Left renal cortex interstitium (tissue), 4 donors: Measurements from ENCODE around the gene BBX. TPM values are rescaled to one million over a fixed set of nuclear protein-coding genes. Genes with fewer than 3 reads are reported as not detected.
"Not testable (repeated sequence)": the region's sequence is repeated elsewhere in the genome, so short reads cannot be mapped to it uniquely, and the experiment has no call there.

Experiments used
- DNase-seq, 4 donors: peaks; one replicate each; pipeline ENCODE4 v3.0.0-alpha.2; 2013; ENCODE audit warnings: low read depth in 4 of 4, low spot score in 2 of 4, missing footprints in 1 of 4
- polyA plus RNA-seq, 4 donors: library from polyadenylated mRNA; unstranded; fragments of 120-200 nt; gene quantifications; one replicate each; pipeline ENCODE4 v1.2.1, GENCODE V29; 2013; ENCODE audit not compliant: insufficient read length in 4 of 4

The BBX gene
- polyA plus RNA-seq, 4 donors = 51.5 to 72.2 (median 67.6) TPM

- DNase-seq = no peak
Observed at GRCh38 chr3:107825556-107825955, 302.8 kb downstream of the BBX start.

DNA sequence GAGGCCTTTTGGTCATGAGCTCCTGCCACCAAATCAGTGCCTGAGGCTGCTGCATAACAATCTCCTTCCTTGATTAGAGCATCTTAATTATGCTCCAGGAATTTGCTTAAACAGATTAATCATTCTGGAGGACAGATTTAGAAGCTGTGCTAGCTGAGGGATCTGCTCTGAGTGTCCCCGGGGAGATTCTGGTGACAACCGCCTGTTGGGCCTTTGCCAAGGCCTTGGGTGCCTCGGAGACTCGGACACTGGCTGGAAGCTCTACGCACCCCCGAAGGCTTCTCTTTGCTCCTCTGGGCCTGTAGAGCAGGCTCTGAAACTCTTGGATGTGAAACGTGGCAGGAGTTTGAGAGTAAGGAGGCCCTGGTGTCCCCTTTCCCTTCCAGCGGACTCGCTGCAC, 304.0 kb downstream of the BBX start:
- no peak for DNase-seq

DNA sequence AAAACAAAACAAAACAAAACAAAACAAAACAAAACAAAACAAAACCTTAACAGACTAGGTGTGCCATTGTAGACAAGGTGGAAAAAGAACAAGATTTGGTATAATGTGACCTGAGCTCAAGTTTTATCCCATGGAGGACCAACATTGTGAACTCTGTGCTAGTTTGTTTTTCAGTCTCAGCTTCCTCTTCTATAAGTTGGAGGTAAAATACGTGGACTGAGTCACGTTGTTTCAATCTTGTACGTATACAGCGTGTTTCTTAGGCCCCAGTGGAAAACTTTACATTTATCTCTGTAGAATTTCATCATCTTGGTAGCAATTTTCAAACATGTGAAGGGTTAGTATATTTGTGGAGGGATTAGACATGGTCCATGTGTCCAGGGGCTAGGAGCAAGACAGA, 306.4 kb downstream of the BBX start:
- no peak for DNase-seq

GRCh38 chr3:107831590-107831989, 308.8 kb downstream of the BBX start:
- DNase-seq = no peak

GRCh38 chr3:107833043-107833442, 310.3 kb downstream of the BBX start:
- DNase-seq = no peak

DNA sequence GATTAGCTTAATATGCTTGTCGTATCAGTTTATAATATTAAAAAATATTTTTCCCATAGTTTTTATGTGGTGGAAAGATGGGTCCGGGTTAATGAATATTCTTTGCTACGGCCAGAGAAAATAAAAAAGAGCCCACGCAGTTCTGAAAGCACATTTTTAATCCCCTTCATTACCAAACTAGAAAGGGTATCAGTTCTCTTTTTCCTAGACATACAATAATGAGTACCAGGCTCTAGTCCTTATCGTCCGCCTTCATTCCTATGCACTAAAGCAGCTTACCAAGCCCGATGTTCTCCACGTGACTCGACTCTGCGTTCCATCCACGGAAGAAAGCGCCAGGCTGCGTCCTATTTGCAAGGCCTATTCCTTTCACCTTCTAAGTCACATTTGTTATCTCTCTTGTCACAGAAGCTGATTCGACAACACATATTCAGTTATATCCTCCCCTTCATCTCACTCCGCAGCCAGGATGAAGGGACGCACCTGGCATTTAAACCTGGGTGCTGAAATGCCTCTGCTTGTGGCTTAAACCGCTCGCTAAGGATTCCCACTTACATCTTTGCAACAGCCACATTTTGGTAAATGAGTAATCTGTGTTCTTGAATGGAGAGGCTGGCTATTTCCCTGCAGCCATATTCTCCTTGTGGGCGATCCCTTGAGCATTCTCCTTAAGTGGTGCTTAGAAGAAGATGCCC, 311.1 kb downstream of the BBX start:
- no peak for DNase-seq

GRCh38 chr3:107835001-107835400, 312.2 kb downstream of the BBX start:
- not testable (repeated sequence) for DNase-seq

DNA sequence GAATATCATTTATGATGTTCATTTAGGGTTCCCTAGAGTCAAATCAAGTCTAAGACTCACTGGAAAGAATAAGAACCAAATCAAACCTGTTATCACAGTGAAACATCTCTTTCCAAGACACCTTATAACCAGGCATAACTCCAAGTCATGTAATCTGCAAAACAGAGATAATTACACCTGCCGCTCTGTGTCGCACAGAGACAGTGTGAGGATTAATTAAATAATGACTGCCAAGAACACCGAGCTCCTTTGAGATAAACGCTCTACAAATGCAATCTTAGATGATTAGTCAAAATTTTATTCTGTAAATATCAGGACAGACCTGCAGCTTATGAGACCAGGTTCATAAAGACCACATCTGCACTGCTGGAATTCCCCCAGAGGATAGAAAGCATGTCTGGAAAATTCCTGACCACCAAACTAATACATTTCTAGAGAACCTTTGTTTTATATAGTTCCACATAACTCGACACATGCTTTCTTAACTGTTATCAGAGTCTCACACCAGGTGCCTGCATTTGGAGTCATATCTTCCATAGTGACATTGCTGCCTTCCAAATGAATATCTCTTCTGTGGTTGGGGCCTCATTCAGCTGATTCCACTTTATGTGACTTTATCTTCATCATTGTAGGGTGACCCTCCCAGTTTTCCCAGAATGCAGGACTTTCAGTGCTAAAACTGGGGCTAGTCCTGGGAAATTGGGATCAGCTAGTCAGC, 315.3 kb downstream of the BBX start:
- no peak for DNase-seq

DNA sequence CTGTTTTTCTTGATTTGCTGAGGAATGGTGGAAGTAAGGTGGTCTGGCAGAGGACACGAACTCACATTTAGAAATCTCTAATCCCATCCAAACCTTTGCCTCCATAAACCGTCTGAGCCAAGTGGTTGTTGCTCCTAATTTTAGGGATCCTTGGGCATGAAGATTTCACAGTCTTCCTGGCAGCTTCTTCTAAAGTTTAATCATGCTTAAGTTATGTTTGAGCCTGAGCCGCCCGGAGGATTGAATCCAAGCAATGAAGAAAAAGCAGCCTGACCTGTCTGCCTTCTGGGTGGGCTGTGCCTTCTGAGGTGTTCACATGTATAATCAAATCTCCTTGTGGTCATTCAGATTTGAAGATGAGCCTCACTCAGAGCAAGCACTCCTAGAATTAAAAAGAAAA, 319.1 kb downstream of the BBX start:
- DNase-seq = no peak

DNA sequence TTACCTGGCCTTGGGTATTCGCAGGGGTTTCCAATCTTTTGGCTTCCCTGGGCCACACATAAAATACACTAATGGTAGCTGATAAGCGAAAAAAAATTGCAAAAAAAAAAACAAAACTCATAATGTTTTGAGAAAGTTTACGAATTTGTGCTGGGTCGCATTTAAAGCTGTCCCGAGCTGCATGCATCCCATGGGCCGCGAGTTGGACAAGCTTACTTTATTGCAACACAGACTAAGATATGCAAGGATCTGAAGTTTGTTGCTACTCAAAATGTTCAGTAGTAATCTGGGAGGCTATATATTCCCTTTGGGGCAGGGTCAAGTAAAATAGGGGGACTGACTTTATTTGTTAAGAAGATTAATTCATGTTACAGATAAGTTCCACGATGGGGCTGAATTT, 320.2 kb downstream of the BBX start:
- DNase-seq = no peak

DNA sequence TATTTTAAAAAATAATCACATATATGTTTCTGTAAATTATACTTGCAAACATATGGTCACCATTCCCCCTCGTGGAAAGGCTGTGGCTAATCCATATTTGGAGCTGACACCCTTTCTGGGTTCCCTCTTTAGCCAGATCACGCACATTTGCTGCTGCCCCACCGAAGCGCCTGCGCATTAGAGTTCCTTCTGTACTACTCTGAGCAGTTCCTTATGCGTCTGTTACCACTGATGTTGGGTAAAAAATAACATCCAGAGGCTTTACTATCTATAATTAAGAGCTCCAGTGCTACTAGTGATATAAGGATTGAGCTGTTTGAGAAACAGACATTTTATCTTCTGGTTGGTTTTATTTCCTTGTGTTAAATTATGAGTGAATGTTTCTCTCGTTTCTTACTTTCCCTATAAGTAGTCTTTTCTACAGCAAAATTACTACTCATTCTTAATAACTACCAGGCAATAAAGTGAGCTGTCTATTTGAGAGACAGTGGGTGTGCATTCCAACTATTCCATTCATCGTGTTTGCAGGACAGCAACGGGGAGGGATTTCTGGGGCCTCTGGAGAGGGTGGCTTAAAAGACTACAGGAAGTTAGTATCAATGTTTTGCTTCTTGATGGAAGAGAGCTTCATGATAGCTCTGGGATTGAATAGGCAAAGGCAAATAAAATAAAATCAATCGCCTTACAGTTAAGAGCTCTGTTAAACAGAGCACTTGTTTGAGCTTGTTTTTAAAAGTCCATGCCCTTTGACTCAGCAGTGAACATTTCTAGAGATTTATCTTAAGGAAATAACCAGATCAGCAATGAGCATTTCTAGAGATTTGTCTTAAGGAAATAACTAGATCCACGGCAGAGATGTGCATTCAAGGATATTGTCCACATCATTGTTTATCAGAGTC, 322.9 kb downstream of the BBX start:
- DNase-seq = peak in 1 of 4 donors; percentile 19

DNA sequence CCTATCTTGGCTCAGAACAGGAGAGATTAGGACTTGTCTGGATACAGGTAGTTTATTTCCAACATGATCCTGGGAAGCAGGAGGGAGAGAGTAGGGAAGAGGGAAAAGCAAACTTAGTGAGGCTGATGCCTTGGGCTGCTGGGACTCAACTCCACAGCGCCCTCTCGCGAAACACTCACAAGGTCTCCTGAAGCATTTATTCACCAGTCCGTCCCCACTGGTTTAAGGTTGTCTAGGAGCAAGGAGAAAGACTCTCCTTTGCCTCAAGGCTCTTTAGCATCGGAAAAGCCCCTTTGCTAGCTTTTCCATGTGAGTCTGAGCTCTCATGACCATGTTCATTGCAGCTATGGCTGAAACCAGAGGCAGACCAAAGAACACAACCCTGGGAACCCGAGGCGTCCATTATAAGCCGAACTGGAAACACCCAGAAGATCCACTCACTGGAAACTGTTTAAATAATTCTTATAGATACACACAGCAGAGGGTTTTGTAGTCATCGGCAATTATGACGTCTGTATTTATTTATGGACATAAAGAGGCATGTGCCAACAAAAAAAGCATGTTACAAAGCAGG, 323.6 kb downstream of the BBX start:
- DNase-seq = peak in 3 of 4 donors; percentile 32 to 56 (median 34)

GRCh38 chr3:107847791-107848190, 325.0 kb downstream of the BBX start:
- DNase-seq = no peak

GRCh38 chr3:107848351-107848915, 325.7 kb downstream of the BBX start:
- DNase-seq = no peak

- no peak for DNase-seq
Observed at GRCh38 chr3:107850681-107851080, 327.9 kb downstream of the BBX start.

- DNase-seq = no peak
Observed at GRCh38 chr3:107853821-107854220, 331.1 kb downstream of the BBX start.

GRCh38 chr3:107854733-107855132, 332.0 kb downstream of the BBX start:
- no peak for DNase-seq

- DNase-seq = no peak
Observed at GRCh38 chr3:107855710-107856109, 332.9 kb downstream of the BBX start.

DNA sequence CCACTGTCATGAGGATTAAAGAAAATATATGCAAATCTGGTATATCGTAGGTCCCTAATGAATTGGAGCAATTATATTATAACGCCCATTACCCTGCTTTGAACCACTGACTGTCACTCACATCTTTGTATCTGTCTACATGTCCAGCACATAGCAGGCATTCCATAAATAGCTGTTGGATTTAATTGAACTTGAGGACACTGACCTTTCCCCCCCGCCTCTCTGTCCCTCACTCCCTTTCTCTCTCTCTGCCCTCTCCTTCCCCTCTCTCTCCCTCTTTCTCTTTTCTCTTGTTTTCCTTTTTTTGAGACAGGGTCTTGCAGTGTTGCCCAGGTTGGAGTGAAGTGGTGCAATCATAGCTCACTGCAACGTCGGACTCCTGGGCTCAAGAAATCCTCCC, 335.1 kb downstream of the BBX start:
- no peak for DNase-seq

GRCh38 chr3:107858876-107859275, 336.1 kb downstream of the BBX start:
- DNase-seq = no peak
